Right lobe of liver (tissue), 6 donors: Measurements from ENCODE around the gene SPNS2. TPM values are rescaled to one million over a fixed set of nuclear protein-coding genes. Genes with fewer than 3 reads are reported as not detected.
A peak's percentile ranks its signal among the peaks of the same experiment; 100 is the strongest.

Source experiments
- ATAC-seq, 4 donors: fragments of 200-7000 bp; cut with Tn5 transposase; one replicate each; pipeline ENCODE4 v1.9.1; 2020; ENCODE audit warnings: mild to moderate bottlenecking in 4 of 4, moderate library complexity in 4 of 4
- DNase-seq, 3 donors: peaks; one replicate each; pipeline ENCODE4 v3.0.0-alpha.2; 2020
- H3K27ac ChIP-seq, 3 donors: fragments of 200-600 bp; one replicate each; pipeline ENCODE4 v1.8.0; 2022
- H3K27me3 ChIP-seq, 2 donors: fragments of 200-600 bp; one replicate each; pipeline ENCODE4 v1.8.0; 2022
- H3K36me3 ChIP-seq, 4 donors: fragments of 200-600 bp; sonication (generic) in 1 of 4; one replicate each; pipeline versions ENCODE4 v1.5.1 to v1.8.0; 2017 to 2022; ENCODE audit warnings: control low read depth in 1 of 4
- H3K4me1 ChIP-seq, 4 donors: fragments of 200-600 bp; sonication (generic) in 1 of 4; one replicate each; pipeline versions ENCODE4 v1.5.1 to v1.8.0; 2017 to 2022; ENCODE audit warnings: control low read depth in 1 of 4
- H3K4me3 ChIP-seq, 3 donors: fragments of 200-600 bp; one replicate each; pipeline ENCODE4 v1.8.0; 2022
- H3K9me3 ChIP-seq, 4 donors: fragments of 200-600 bp; sonication (generic) in 1 of 4; one replicate each; pipeline versions ENCODE4 v1.5.1 to v1.8.0; 2017 to 2022; ENCODE audit warnings: control low read depth in 1 of 4
- CTCF ChIP-seq, 4 donors: fragments of 200-600 bp in 3 of 4; fragments of 450-650 bp in 1 of 4; IDR thresholded peaks; one replicate each; pipeline versions ENCODE4 v1.5.1 to v1.8.0; 2016 to 2022; ENCODE audit warnings: antibody characterized with exemption in 4 of 4, mild to moderate bottlenecking in 2 of 4
- POLR2A ChIP-seq: fragments of 450-650 bp; IDR thresholded peaks from one replicate; pipeline ENCODE4 v1.6.1; 2017; ENCODE audit warnings: antibody characterized with exemption, mild to moderate bottlenecking
- WGBS: methylation state at CpG from one replicate; pipeline ENCODE4 v1.1.6; 2018; ENCODE audit warnings: low coverage, low lambda C conversion rate; ENCODE audit not compliant: insufficient coverage; ENCODE audit errors: missing lambda C conversion rate; 5-methylcytosine and 5-hydroxymethylcytosine counted together
- intact Hi-C, 2 donors: fragments of 100-400 bp; cut with DNase I; formaldehyde crosslinking; loops; one replicate each; pipeline versions ENCODE4 v1.11.2 to v1.14.1; 2022
- total RNA-seq, 6 experiments: library from RNA; depleted of rRNA in 2 of 6; stranded (reverse); fragments of >200 nt in 2 of 6; fragmentation: NEBNext Ultra II Directional in 3 of 6; extraction: Animal tissue kit (Norgen Biotek cat#: 25700) in 3 of 6; gene quantifications; one replicate each; pipeline versions ENCODE4 v1.1.0 to v1.2.4, GENCODE V29; 2016 to 2023
- donor health status: DM: no; HTN: yes; CAD: no.
- donor health status: DM: no; HTN: no; CAD: no.
- donor health status: DM: no; HTN: no; CAD: no.
- donor health status: DM: no; HTN: yes; CAD: no.
- donor health status: DM: no; HTN: yes; CAD: no.

The SPNS2 gene
- total RNA-seq, 6 experiments from 2014 or later: 3.0 to 12.4 (median 7.3) TPM

- H3K27me3 ChIP-seq: no peaks in the 10 kb centered on the region
- H3K4me1 ChIP-seq: peaks cover 0 to 15% (median 4%) of the 10 kb centered on the region in 4 donors
- intact Hi-C loops: loop anchor here in 1 of 2 donors (10.0 kb wide), 1 partner anchor 75 kb away; no protein-coding TSS in a partner anchor
- no peak for DNase-seq
- 33% methylated on average over 1 of the region's 7 CpGs for WGBS
- H3K36me3 ChIP-seq: no peaks in the 10 kb centered on the region
- no peaks in the 10 kb centered on the region for H3K9me3 ChIP-seq
- no peak for ATAC-seq
- H3K27ac ChIP-seq: peak overlapping the region in 1 of 3 donors; percentile 22
- TF ChIP-seq POLR2A (no peak), CTCF (IDR thresholded peaks at IDR 0.05) (no peak)
- H3K4me3 ChIP-seq: peak overlapping the region; percentile 39 to 59 (median 42)
Observed at GRCh38 chr17:4500191-4500571, 1.5 kb downstream of the SPNS2 start.

- no peaks in the 10 kb centered on the region for H3K9me3 ChIP-seq
- peaks cover 0 to 14% (median 4%) of the 10 kb centered on the region in 4 donors for H3K4me1 ChIP-seq
- TF ChIP-seq CTCF (IDR thresholded peaks at IDR 0.05) (no peak), POLR2A (no peak)
- no peak for ATAC-seq
- no peak overlapping the region for H3K27ac ChIP-seq
- H3K27me3 ChIP-seq: no peaks in the 10 kb centered on the region
- WGBS: 19% methylated on average over 3 of the region's 3 CpGs
- DNase-seq: no peak
- no peaks in the 10 kb centered on the region for H3K36me3 ChIP-seq
- intact Hi-C loops: loop anchor here in 1 of 2 donors (10.0 kb wide), 1 partner anchor 77 kb away; no protein-coding TSS in a partner anchor
- no peak overlapping the region for H3K4me3 ChIP-seq
Observed at GRCh38 chr17:4501295-4501949, 2.7 kb downstream of the SPNS2 start.

GRCh38 chr17:4502466-4503154, 3.9 kb downstream of the SPNS2 start:
- no peaks in the 10 kb centered on the region for H3K27me3 ChIP-seq
- H3K4me3 ChIP-seq: no peak overlapping the region
- H3K36me3 ChIP-seq: no peaks in the 10 kb centered on the region
- intact Hi-C loops: loop anchor here in 1 of 2 donors (10.0 kb wide), 1 partner anchor 78 kb away; no protein-coding TSS in a partner anchor
- TF ChIP-seq POLR2A (no peak), CTCF (IDR thresholded peaks at IDR 0.05) (no peak)
- DNase-seq (no peak), ATAC-seq (no peak)
- peaks cover 0 to 9% (median 4%) of the 10 kb centered on the region in 4 donors for H3K4me1 ChIP-seq
- 78% methylated on average over 15 of the region's 18 CpGs for WGBS
- no peak overlapping the region for H3K27ac ChIP-seq
- H3K9me3 ChIP-seq: no peaks in the 10 kb centered on the region

GRCh38 chr17:4503283-4504025, 4.8 kb downstream of the SPNS2 start:
- no peak for DNase-seq
- TF ChIP-seq POLR2A: no peak
- no peak for TF ChIP-seq CTCF (IDR thresholded peaks at IDR 0.05)
- Histone ChIP-seq H3K4me1 (peaks cover 0 to under 1% (median 0%) of the 10 kb centered on the region in 4 donors), H3K4me3 (no peak overlapping the region), H3K27ac (no peak overlapping the region), H3K27me3 (no peaks in the 10 kb centered on the region), H3K36me3 (no peaks in the 10 kb centered on the region), H3K9me3 (no peaks in the 10 kb centered on the region)
- 86% methylated on average over 2 of the region's 4 CpGs for WGBS
- ATAC-seq: no peak
- intact Hi-C loops: loop anchor here in 1 of 2 donors (10.0 kb wide), 1 partner anchor 79 kb away; no protein-coding TSS in a partner anchor
